ENCODE results near the gene ZNF3.

The ZNF3 gene

DNA sequence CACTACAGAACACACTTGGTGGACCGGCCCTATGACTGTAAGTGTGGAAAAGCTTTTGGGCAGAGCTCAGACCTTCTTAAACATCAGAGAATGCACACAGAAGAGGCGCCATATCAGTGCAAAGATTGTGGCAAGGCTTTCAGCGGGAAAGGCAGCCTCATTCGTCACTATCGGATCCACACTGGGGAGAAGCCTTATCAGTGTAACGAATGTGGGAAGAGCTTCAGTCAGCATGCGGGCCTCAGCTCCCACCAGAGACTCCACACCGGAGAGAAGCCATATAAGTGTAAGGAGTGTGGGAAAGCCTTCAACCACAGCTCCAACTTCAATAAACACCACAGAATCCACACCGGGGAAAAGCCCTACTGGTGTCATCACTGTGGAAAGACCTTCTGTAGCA lies 17.4 kb downstream of the ZNF3 start:
- TF ChIP-seq GATA2 (IDR thresholded peaks at IDR 0.05; ENCODE audit: low read depth, low read length) (no peak), GATA3 (IDR thresholded peaks at IDR 0.05; ENCODE audit: low read depth, low read length) (no peak)

DNA sequence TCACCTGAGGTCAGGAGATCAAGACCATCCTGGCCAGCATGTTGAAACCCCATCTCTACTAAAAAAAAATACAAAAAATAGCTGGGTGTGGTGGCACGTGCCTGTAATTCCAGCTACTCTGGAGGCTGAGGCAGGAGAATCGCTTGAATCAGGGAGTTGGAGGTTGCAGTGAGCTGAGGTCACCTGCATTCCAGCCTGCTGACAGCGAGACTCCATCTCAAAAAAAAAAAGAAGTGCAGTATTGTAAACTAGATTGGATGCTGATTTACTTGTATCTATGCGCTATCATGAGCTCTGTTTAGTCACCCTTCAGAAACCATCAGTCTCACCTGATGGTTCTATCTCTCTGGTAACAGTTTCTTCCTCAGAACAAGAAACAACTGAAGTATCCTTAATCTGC lies 18.1 kb downstream of the ZNF3 start:
- TF ChIP-seq GATA2 (IDR thresholded peaks at IDR 0.05; ENCODE audit: low read depth, low read length) (no peak), GATA3 (IDR thresholded peaks at IDR 0.05; ENCODE audit: low read depth, low read length) (no peak)

DNA sequence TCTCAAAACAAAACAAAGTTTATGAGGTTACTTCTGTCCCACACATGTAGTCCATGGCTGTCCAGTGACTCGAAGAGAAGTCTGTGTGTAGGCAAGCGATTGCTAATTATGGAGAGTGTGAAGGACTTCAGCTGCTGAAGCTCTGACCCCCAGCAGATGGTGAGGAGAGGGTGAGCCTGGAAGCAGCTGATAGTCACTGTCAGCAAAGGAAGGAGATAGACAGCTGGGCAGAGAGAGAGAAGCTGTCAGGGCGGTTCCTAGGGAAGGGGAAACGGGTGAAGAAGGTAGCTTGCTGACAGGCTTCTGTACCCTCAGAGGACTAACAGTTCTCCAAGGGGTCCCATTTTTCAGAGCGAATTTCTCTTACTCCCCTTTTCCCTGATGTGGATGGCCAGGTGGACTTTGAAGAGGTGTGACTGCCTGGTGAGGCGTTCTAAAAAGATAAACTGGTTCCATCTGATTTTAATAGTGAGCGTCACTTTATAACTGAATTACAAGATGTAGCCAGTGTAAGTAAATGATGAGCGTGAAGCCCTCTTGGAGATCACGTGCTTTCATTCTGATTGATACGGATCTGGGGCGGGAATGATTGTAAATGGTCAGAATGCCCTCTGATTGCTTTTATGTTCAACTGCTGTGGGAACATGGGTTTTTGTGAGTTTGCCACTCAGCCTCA lies 19.9 kb downstream of the ZNF3 start:
- TF ChIP-seq GATA2 (IDR thresholded peaks at IDR 0.05; ENCODE audit: low read depth, low read length) (no peak), GATA3 (IDR thresholded peaks at IDR 0.05; ENCODE audit: low read depth, low read length) (no peak)

DNA sequence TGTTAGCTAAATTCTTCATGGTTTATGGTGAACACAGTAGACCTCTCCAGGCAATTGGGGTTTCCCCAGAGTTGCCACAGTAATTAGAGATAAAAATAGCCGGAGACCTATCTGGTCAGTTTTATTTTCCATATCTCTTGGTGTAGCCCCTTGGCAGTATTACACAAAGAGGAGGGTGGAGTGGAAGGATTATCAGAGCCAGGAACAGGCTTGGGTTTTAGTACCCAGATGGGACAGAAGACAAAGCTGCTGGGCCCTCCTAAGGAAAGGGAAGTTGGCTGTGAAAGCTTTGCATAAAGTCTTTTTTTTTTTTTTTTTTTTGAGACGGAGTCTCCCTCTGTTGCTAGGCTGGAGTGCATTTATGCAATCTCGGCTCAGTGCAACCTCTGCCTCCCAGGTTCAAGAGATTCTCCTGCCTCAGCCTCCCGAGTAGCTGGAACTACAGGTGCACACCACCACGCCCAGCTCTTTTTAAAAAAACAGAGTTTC lies 22.2 kb downstream of the ZNF3 start:
- no peak for TF ChIP-seq GATA3 (IDR thresholded peaks at IDR 0.05; ENCODE audit: low read depth, low read length)
- TF ChIP-seq GATA2 (IDR thresholded peaks at IDR 0.05; ENCODE audit: low read depth, low read length): no peak

DNA sequence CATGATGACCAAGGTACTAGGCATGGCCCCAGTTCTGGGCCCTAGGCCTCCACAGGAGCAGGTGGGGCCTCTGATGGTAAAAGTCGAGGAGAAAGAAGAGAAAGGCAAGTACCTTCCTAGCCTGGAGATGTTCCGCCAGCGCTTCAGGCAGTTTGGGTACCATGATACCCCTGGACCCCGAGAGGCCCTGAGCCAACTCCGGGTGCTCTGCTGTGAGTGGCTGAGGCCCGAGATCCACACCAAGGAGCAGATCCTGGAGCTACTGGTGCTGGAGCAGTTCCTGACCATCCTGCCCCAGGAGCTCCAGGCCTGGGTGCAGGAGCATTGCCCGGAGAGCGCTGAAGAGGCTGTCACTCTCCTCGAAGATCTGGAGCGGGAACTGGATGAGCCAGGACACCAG lies 24.5 kb downstream of the ZNF3 start:
- no peak for TF ChIP-seq GATA2 (IDR thresholded peaks at IDR 0.05; ENCODE audit: low read depth, low read length)
- no peak for TF ChIP-seq GATA3 (IDR thresholded peaks at IDR 0.05; ENCODE audit: low read depth, low read length)

DNA sequence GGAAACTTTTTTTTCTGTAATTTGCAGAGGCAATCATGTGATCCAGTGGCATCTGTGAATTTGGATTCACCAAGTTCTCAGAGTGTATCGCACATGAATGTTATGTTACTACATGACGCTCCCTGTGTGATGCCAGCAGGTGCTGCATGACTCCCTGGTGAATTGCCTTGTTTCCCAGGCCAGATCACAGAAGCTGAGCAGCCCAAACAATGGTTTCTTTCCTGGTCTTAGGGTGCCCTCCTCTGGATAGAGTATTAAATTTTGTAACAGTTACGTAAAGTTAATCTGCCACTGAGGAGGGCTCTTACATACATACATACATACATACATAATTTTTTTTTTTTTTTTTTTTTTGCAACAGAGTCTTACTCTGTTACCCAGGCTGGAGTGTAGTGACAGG lies 28.3 kb downstream of the ZNF3 start:
- TF ChIP-seq GATA2 (IDR thresholded peaks at IDR 0.05; ENCODE audit: low read depth, low read length): no peak
- TF ChIP-seq GATA3 (IDR thresholded peaks at IDR 0.05; ENCODE audit: low read depth, low read length): no peak

DNA sequence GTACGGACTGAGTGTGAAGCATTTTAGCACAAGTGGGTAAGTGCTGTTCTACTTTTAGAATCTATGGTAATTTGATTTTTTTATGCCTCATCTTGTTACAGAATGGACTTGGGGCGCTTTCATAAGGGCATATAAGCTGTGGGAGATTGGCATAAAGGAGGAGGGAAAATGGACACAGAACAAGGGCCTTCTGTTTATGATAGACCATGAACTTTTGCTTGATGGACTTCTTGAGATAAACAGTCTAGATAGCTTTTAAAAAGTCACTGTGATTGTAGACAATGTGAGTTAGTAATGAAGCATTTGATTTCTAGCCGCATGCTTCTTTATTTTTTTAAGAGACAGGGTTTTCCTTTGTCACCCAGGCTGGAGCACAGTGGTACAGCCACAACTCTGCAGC lies 29.9 kb downstream of the ZNF3 start:
- TF ChIP-seq GATA2 (IDR thresholded peaks at IDR 0.05; ENCODE audit: low read depth, low read length) (no peak), GATA3 (IDR thresholded peaks at IDR 0.05; ENCODE audit: low read depth, low read length) (no peak)

DNA sequence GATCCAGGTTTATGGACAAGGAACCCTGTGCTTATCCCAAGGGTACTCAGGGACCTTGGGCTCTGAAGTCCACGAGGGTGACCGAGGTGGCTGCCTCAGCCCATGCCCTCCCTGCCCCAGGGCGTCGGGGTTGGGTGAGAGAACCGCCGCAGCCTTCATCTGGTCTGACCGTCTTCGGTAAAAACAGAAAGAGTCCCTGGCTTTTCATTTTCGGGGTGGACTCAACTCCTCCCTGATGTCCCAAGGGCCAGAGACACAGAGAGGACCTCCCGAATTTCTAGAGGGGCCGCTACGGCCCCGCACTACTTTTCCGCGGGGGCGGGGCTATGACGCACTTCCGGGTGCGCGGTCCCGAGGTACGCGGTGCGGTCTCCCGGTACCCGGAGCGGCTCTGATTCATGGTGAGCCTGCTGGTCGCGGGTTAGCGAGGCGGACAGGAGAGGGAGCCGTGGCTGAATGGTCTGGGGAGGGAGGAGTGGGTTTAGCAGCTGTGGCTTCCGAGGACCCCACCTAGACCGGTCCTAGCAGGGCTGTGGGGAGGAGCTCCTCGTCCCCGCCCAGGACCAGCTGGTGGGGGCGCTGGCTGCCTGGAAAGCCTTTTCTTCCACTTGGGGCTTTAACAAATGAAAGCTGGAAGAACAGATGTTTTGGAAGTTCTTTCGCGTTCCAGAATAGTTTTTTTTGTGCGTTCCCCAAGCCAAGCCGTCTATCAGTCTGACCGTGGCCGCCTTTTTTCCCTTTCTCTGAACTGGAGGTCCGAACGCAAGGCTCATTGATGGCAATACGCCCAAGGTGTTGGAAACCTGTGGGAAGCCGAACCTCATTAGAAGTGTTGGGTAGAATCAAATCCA lies 31.9 kb downstream of the ZNF3 start, which contains the start of gene ZSCAN21:
ZSCAN21 (plus strand) TSS at position 334 of the 851 bp plus-strand sequence. CDS start 7,233 bp downstream, outside the sequence.
- TF ChIP-seq GATA3 (IDR thresholded peaks at IDR 0.05; ENCODE audit: low read depth, low read length) (no peak), GATA2 (IDR thresholded peaks at IDR 0.05; ENCODE audit: low read depth, low read length) (no peak; the same call in 1 of the 2 replicates)

DNA sequence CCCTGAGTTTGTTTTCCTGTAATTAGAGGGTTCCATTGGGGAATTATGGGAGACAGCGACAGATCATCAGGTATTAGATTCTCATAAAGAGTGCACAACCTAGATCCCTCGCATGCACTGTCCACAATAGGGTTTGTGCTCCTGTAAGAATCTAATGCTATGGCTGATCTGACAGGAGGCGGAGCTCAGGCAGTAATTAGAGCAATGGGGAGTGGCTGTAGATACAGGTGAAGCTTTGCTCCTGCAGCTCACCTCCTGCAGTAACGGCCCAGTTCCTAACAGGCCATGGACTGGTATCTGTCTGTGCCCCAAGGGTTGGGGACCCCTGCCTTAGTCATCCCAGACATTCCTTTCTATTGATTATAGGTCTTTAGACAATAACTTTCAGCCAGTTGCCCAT lies 32.8 kb downstream of the ZNF3 start:
- TF ChIP-seq GATA2 (IDR thresholded peaks at IDR 0.05; ENCODE audit: low read depth, low read length) (no peak), GATA3 (IDR thresholded peaks at IDR 0.05; ENCODE audit: low read depth, low read length) (no peak)

DNA sequence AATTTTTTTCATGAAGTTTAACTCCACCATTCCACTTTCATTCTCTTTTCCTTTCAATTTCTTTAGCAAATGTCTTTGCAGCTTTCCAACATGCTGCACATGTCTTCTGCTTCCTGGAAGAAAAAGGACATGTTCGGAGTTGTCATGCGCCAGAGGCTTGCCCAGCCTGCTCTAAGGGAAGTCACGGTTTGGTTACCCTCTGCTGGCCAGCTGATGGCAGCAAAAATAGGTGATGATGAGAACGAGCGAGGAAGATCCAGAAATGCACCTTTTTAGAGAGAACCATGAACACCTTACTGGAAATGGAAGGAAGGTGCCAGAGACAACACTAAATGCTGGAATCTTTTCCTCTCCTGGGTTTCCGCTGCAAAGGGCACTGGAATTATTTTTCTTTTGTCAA lies 36.8 kb downstream of the ZNF3 start:
- TF ChIP-seq GATA2 (IDR thresholded peaks at IDR 0.05; ENCODE audit: low read depth, low read length) (no peak), GATA3 (IDR thresholded peaks at IDR 0.05; ENCODE audit: low read depth, low read length) (no peak)

DNA sequence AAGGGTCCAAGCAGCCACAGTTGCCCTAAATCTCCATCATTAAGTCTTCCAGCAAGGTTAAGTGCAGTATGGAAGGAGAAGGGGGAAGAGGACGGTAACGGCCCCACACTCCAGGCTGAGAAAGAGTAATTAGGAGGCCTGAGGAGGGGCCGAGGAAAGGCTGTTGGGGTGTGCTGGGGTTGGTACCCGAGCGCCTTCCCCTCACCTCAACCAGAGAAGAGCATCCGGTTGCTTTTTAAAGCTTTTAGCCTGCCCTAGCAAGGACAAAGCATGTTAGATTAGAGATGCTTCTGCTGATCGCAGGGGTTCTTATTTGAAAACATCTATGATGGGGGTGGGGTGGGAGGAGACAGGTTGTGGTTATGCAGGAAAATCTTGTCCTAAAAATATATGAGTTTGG lies 40.9 kb downstream of the ZNF3 start:
- TF ChIP-seq GATA3 (IDR thresholded peaks at IDR 0.05; ENCODE audit: low read depth, low read length): no peak
- TF ChIP-seq GATA2 (IDR thresholded peaks at IDR 0.05; ENCODE audit: low read depth, low read length): no peak

DNA sequence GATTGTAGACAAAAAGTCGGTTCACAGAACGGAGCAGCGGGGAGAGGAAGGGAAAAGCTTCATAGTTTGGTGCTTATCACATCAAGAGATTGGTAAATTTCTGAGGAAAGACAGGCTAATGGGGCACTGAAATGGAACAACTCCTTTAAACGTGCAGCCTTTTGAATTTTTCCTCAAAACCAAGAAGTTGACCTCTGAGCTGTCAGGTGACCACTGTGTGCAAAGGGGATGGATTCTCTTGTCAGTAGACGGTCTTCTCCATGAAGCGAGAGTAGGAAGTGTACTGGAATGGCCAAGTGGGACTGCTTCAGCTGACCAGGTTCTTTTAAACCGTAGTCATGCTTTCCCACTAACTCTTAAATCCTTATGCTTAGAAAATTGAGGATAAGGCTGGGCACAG lies 43.2 kb downstream of the ZNF3 start:
- TF ChIP-seq GATA3 (IDR thresholded peaks at IDR 0.05; ENCODE audit: low read depth, low read length) (no peak), GATA2 (IDR thresholded peaks at IDR 0.05; ENCODE audit: low read depth, low read length) (no peak)

DNA sequence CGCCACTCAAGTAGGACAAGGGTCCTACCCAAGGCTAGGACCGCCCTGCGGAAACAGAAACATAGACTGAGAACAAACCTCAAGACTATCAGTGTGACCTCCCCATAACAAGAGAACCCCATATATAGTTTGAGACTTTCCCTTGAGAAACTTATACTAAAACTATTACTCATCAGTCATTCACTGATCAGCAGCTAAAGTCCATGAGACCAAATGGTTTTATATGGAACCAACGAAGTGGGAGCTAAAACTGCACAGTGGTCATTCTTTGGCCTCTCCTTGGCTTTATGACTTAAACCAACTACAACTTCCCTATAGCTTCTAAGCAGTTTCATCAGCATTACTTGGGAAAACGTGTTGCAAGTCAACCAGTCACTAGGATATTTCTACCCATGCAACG lies 45.6 kb downstream of the ZNF3 start:
- TF ChIP-seq GATA2 (IDR thresholded peaks at IDR 0.05; ENCODE audit: low read depth, low read length): no peak
- no peak for TF ChIP-seq GATA3 (IDR thresholded peaks at IDR 0.05; ENCODE audit: low read depth, low read length)

DNA sequence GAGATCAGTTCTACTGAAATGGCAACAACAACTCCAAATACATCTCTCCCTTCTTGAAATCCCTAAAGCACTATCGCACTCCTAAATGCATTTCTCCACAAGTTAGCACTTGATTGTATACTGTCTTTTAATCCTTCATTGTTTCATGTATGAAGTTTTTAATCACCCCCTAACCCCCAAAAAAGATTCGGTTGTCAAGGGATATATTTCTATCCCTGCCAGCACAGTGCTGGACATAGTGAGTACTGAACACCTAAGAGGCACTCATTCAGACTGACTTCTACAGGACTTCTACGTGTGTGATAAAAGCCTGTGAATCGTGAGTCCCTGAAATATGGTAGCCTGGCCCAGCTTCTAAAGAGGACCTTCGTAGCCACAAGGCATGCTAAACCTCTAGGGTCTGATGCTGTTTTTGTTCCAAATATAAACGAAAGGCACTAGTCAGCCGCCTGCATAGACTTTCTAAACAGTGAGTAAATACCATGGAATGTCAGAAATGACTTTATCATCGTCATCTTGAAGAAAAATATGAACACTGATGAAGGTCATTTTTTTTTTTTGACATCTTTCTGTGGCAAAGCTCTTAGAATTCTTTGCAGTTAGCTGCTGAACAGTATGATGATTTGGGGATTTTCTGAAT lies 46.5 kb downstream of the ZNF3 start:
- TF ChIP-seq GATA2 (IDR thresholded peaks at IDR 0.05; ENCODE audit: low read depth, low read length): no peak
